Epithelial cell of prostate (primary cell): ENCODE measurements around the gene LCE3B.
"Not testable (repeated sequence)": the region's sequence is repeated elsewhere in the genome, so short reads cannot be mapped to it uniquely, and the experiment has no call there.

Experiments used
- DNase-seq: peaks from one replicate; pipeline ENCODE4 v3.0.0-alpha.2; 2011; ENCODE audit warnings: low read depth, low spot score
- H3K27ac ChIP-seq: fragments of 450-650 bp; 2 replicates; pipeline ENCODE4 v1.5.1; 2017; ENCODE audit warnings: mild to moderate bottlenecking

Gene LCE3B, protein sequence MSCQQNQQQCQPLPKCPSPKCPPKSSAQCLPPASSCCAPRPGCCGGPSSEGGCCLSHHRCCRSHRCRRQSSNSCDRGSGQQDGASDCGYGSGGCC

DNA sequence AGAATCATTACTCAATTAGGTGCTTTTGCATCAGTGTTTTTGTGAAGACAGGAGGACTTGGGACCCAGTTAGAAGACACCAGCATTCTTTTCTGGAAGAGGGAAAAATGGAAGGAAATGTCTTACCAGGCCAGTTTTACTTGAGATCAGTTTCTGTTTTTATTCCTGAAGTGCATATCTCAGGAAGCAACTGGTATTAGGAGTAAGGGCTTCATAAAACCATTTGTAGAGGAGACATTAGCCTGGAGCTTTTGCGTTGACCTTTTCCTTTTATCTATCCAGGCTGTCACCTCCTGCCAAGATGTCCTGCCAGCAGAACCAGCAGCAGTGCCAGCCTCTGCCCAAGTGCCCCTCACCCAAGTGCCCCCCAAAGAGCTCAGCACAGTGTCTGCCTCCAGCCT is at the start of gene LCE3B:
TSS of gene LCE3B (plus strand) at position 301 of the 400 bp plus-strand sequence. CDS start at position 301, 0 bp downstream.
- no peak for DNase-seq
- H3K27ac ChIP-seq = no peak within 1 kb of the TSS

DNA sequence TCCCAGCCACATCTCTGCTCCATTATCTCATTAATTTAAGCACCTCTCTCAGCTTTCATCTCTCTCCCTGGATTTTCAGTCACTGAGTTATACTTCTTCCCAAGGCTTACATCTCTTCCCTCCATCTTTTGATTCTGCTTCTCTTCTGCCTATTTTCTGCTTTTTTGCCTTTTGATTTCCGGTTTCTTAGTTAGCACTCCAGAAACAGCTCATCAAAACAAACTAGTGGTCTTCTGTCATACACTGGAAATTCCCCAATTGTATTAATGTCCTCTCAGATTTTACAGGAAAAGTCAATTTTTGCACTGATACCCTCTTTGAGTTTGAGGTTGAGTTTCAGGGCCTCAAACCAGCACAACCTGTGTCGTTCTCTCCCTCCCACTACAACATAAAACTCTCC is 48.5 kb upstream of the LCE3B start:
- no peak for DNase-seq
- H3K27ac ChIP-seq = no peak overlapping the region

DNA sequence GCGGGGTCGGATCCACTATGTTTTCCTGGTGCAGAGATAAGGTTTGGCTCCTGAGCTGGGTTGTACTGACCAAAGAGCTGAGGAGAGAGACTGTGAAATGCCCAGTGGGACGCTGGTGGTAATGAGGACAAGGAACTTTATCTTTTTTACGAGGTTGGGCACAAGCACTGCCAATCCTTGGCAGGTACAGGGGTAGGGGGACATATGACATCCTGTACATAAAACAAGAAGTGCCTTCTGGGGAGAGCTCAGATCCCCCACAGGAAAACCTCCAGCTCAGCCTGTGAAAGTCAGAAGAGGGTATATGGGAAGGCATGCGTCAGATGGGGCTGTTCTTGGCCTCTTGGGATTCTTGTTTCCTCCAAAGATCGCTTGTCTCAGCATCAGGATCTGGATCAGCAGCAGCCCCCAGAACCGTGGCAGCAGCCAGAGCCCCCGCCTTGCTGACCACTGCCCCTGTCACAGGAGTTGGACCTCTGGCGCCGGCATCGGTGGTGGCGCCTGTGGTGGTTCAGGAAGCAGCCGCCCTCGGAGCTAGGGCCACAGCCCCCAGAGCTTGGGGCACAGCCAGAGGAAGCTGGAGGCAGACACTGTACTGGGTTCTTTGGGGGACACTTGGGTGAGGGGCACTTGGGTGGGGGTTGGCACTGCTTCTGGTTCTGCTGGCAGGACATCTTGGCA is 47.9 kb upstream of the LCE3B start:
- no peak for DNase-seq
- H3K27ac ChIP-seq = no peak overlapping the region

DNA sequence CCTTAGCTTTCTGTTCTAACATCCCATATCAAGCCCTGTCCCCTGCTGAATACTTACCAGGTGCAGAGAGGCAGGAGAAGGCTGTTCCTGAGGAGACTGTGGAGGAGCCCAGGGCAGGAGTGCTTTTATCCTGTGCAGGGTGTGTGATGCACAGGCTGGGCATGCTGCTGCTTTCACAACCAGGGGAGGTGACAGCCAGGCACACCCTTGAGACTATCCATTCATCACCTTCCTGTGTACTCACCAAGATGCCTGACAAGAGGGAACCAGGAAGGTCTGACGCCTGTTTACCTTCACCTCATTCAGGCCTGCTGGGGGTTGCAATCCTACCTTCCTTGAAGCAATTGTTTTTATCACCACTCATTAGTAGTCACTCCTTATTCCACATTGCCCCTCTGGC is 46.9 kb upstream of the LCE3B start, which contains the start of gene LCE3E:
TSS of gene LCE3E (minus strand) at position 100 of the 400 bp plus-strand sequence. CDS start 572 bp downstream, outside the sequence.
- H3K27ac ChIP-seq = peak within 1 kb of the TSS; percentile 68
- peak; percentile 92 for DNase-seq

DNA sequence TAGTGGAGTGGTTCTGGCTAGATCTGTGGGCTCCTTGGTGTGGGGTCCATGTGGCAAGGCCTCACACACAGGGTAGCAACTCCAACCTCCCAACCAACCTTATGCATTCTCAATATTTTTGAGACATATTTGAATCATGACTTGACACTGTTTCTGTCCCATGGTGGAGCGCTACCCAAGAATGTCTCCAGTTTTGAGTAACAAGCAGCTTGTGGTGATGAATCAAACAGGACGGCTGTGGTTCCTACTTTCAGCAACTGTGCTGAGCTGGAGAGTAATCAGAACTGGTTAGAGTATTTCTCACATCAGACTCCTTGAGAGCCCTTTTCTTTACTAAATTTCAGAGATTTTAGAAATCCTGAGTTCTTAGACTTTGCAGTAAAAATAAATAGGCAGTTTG is 36.4 kb upstream of the LCE3B start:
- H3K27ac ChIP-seq = no peak overlapping the region
- no peak for DNase-seq

DNA sequence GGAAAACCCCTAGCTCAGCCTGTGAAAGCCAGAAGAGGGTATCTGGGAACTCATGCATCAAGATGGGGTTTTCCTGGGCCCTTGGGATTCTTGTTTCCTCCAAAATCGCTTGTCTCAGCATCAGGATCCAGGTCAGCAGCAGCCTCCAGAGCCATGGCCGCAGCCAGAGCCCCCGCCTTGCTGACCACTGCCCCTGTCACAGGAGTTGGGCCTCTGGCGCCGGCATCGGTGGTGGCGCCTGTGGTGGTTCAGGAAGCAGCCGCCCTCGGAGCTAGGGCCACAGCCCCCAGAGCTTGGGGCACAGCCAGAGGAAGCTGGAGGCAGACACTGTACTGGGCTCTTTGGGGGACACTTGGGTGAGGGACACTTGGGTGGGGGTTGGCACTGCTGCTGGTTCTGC is 34.1 kb upstream of the LCE3B start:
- not testable (repeated sequence) for DNase-seq

DNA sequence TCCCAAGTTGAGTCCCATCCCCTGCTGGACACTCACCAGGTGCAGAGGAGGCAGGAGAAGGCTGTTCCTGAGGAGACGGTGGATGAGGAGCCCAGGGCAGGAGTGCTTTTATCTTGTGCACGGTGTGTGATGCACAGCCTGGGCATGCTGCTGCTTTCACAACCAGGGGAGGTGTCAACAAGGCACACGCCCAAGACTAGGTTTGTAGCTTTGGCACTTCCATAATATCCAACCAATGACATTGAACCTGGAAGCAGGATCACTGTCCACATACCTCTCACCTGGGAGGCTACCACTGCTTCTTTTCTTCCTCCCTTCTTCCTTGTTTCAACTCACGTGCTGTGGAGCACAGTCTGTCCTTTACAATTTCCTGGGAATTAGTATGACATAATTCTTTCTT is 33.2 kb upstream of the LCE3B start, which contains the start of gene LCE3D:
TSS of gene LCE3D (minus strand) at position 84 of the 400 bp plus-strand sequence. CDS start 580 bp downstream, outside the sequence.
- H3K27ac ChIP-seq = peak within 1 kb of the TSS; percentile 30
- no peak for DNase-seq

More for the DNA sequence above, 34.1 kb upstream of the LCE3B start:
- not testable (repeated sequence) for H3K27ac ChIP-seq

DNA sequence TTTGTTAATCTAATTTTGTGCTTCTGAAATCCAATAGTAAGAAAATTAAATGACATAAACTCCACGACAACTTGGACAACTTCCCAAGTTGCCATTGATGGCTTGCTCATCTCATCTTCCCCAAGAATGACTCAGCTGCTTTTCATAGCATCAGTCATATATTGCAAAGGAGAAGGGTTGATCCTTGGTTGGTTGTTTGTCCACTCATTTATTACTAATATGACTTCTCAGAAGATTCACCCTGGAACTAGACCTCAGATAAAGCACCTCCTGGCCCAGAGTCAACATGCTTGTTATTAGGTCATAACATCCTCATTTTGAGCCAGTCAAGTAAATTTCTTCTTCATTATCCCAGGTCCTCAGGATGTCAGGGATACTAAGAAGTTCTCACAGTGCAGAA is 31.0 kb upstream of the LCE3B start:
- peak; percentile 66 for DNase-seq
- peak overlapping the region; percentile 9 for H3K27ac ChIP-seq

DNA sequence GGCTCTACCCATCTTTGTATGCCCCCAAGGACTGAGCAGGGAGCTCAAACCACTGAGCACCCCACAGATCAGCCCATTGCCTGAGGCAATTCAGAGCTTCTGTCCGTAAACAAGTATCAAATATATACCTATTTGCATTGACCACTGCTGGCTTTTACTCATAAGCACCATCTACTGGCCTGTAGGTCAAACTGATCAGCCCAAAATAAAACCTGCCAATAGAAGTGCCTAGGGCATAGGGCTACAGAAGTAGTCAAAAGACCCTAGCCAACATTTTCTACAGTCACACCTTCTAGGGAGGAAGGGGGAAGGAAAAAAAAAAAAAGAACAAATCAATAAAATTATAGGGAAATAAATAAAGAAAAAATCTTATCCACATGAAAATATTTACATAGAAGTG is 28.0 kb upstream of the LCE3B start:
- no peak for DNase-seq
- H3K27ac ChIP-seq = no peak overlapping the region

DNA sequence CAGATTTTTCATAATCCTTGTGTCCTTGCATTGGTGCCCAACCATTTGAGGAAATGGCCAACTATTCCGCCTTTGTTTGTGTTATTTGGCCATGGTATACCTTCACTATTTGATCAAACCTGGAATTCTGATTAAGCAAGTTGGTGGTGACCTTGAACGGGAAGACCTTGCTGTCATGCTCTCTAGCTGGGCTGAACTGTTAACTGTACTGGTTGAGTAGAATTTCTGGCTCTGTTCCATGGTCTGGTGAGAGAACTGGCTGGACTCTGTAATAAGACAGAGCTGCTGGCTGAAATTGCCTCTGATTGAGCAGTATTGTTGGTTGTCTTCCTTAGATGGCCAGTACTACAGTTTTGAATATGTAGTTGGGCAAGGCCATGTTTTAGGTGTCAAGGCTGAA is 16.6 kb upstream of the LCE3B start:
- DNase-seq = no peak

DNA sequence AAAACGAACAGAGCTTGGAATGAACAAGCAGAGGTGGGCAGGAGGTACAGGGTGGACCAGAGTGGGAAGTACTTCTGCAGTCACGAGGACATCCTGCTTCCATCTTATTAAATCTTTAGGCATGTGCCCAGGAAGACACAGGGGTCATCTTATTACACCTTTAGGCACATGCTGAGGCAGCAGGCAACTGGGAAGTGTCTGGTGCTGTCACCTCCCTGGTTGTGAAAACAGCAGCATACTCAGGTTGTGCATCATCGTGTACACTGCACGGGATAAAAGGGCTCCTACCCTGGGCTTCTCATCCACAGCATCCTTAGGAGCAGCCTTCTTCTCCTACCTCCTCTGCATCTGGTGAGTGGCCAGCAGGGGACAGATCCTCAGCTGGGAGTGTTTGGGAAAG is 13.7 kb upstream of the LCE3B start, which contains the start of gene LCE3C:
TSS of gene LCE3C (plus strand) at position 301 of the 400 bp plus-strand sequence. CDS start 498 bp downstream, outside the sequence.
- no peak within 1 kb of the TSS for H3K27ac ChIP-seq
- DNase-seq = no peak

More for the DNA sequence above, 16.6 kb upstream of the LCE3B start:
- no peak overlapping the region for H3K27ac ChIP-seq

DNA sequence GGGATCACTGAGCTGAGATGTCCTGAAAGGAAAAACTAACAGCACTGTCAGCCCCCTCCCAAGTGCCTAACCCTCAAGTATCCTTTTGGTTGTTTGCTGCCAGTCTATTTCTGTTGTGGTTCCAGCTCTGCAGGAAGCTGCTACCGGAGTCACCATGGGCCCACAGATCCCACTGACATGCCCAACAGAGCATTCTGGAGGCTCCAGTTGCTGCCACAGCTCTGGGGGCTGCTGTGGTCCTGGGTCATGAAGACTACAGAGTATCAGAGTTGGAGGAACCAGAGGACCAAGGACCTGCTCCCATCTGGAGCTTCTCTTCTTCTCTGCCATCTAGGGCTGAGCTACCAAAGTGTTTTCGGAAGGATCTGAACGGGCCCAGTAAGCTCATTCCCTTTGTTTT is 8.4 kb downstream of the LCE3B start:
- no peak overlapping the region for H3K27ac ChIP-seq
- no peak for DNase-seq

DNA sequence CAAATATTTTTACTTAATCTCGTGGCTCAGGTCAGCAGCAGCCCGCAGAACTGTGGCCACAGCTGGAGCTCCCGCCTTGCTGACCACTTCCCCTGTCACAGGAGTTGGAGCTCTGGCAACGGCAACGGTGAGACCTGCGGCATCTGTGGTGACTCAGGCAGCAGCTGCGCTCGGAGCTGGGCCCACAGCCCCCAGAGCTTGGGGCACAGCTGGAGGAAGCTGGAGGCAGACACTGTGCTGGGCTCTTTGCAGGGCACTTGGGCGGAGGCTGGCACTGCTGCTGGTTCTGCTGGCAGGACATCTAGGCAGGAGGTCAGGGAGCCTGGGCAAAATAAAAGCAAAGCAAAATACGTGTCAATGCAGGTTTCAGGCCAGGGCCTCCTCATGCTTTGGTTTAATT is 9.2 kb downstream of the LCE3B start, which contains the start of gene LCE3A:
TSS of gene LCE3A (minus strand) at position 301 of the 400 bp plus-strand sequence. CDS start at position 301, 0 bp downstream.
- no peak within 1 kb of the TSS for H3K27ac ChIP-seq
- no peak for DNase-seq

DNA sequence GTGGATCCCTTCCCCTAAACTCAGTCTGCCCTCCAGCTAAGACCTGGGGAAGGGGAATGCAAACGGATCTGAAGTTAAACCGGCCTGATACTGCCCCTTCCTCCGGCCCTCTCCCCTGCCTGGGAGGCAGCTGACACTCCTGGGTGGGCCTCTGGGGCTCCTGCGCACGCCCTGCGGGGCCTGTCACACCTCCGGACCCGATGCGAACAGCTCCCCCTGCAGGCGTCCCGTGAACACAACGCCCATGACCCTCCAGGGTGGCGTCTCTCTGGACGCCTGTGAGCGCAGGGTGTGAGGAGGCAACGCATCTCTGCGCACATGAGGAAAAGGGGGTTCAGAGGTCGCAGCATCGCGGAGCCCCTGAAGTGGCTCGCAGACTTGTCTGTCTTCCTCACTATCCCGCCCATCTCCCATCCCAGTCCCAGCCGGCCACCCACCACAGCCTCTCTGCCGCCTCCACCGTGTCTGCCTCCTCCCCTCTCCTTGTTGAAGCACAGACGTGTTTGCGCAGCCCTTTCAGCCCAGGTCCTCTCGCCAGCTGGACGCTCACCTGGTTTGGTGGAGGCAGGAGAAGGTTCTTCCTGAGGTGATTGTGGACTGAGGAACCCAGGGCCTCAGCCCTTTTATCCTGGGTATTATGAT is 9.7 kb downstream of the LCE3B start:
- DNase-seq = no peak
- no peak overlapping the region for H3K27ac ChIP-seq

DNA sequence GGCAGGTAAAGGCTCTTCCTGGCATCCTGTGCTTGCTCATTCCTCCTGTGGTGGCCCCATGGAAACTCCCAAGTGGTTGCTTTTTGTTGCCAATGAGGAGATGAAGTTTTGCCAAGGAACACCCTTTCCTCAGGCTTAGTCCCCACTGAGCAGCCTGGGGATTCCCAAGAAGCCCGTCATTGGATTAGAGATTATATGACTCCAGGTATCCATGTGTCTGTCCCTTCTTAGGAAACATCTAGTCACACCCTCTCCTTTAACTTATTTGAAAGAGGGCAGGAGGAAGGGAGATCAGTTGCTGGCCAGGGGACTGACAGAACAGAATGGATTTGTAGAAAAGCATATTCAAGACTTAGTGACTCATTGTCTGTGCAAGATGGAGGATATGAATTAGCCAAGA is 13.1 kb downstream of the LCE3B start:
- no peak for DNase-seq
- H3K27ac ChIP-seq = no peak overlapping the region

DNA sequence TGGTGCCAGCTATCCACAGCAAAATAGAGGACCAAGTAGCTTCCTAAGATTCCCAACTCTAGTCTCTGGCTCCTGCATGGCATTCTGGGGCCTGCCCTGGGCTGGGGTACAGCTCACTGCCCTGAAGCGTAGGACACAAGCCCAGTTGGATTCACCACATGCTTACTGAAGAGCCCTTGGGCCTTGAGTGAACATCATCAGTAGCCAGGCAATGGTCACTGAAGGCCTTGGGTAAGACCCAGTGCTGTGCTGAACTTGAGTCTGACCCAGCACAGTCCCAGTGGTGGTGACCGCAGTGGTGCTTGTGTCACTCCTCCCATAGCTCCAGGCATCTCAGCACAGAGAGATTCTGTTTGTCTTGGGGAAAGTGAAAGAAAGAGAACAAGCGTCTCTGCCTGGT is 17.0 kb downstream of the LCE3B start:
- no peak overlapping the region for H3K27ac ChIP-seq
- DNase-seq = no peak

DNA sequence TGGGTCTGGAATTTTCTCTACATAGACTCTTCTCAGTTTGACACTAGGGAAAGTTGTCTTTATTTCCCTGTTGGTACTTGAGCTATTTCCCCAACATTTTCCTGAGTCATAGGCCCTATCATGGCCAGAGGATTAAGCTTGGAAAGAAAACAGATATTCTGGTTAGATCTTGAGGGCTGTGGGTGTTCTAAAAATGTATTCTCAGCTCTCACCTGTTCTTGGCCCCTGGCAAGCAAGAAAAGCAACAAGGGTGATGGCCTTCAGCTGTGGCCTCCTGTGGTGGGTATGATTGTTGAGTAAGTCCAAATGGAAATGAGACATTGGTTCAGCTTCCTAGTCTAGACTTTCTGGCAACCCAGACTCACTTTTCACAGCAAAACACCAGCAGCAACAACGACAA is 26.7 kb downstream of the LCE3B start:
- no peak for DNase-seq
- no peak overlapping the region for H3K27ac ChIP-seq

DNA sequence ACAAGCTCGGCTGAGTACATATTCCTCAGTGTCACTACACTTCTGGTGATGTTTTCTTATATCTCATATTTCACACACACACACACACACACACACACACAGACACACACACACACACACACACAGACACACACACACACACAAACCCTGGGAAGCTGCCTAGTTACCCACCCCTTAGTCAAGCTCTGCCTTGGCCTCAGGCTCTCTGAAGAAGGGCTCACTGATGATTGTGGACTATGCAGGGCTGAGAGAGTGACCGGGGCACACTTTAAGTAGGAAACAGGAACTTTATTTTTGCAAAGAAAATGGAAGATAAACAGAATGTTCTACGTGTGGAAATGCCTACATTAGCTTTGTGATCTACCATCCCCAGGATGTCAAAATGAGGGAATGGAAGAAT is 30.3 kb downstream of the LCE3B start:
- no peak overlapping the region for H3K27ac ChIP-seq
- DNase-seq = no peak

DNA sequence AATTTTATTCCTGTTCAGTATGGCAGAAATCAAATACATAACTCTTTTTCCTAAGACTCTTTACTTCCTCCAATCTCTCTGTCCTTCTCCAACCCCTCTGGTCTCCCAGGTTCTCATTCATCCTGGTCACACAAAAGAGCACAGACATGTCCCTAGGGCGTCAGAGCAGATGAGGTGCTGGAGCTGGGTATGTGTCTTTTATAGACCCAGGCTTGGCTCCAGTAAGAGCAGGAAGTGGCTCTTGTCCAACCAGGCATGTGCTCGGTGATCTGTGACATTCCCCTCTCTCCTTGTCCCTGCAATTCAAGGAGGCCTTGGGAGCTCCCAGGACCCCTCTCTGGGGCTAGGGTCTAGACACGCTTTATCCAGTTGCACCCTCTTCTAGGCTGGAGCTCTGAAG is 31.5 kb downstream of the LCE3B start:
- H3K27ac ChIP-seq = no peak overlapping the region
- DNase-seq = no peak

DNA sequence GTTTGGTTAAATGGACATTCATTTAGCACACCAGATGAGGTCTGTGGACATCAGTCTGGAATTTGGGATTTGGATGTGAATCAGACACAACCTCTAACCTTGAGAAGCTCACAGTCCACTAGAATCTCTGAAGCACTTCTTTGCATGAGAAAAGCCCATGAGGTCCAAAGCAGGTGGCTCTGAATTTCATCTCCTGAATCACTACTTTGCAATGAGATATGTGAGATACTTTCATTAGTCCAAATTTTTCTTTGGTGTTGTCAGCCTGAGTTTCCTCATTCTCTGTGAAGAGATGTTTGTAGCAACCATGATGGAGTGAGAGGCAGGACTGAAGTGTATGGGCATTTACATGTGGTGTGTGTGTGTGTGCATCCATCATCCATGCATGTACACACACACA is 33.0 kb downstream of the LCE3B start:
- no peak for DNase-seq
- no peak overlapping the region for H3K27ac ChIP-seq

DNA sequence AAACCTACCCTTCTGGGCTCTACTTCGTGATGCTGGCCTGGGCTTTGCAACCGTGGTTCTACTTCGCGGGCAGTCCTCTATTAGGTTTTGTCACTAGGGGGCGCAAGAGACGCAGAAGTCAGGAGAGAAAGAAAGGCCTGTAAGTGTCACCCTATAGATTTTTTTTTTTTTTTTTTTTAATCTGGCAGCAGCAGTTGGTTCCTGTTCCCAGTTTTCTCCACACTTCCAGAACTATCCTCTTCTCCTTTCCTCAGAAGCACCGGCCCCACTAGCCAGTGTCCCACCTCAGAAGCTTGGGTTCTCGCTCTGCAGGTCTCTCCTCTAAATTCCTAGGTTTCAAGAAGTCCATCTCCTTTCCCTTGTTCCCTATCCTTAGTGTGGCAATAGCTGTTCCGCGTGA is 40.5 kb downstream of the LCE3B start:
- peak; percentile 16 for DNase-seq

More for the DNA sequence above, 40.5 kb downstream of the LCE3B start:
- H3K27ac ChIP-seq = no peak overlapping the region
